IMR-90 (cell line): ENCODE measurements around the gene FKBP7. TPM values are rescaled to one million over a fixed set of nuclear protein-coding genes. Genes with fewer than 3 reads are reported as not detected.

ENCODE experiments used
- ATAC-seq: fragments of 200-7000 bp; cut with Tn5 transposase; 2 replicates; pipeline ENCODE4 v1.9.1; 2020; ENCODE audit warnings: low read depth, mild to moderate bottlenecking, moderate library complexity
- BruUV-seq: library from RNA; stranded (reverse); fragments of 400-500 nt; replicated peaks from 2 replicates; lab custom pipeline; 2021; lab: Mats Ljungman, UMichigan
- CTCF ChIA-PET: fragments of 300-600 bp; formaldehyde crosslinking; extraction: SDS; loops from one replicate; lab custom pipeline; 2021; ENCODE audit warnings: antibody characterized with exemption; lab: Yijun Ruan, JAX
- POLR2A ChIA-PET: fragments of 300-600 bp; sonication (Branson Sonifier 250); formaldehyde crosslinking; loops from one replicate; lab custom pipeline; 2022; ENCODE audit warnings: antibody characterized with exemption; ENCODE audit not compliant: unreplicated experiment; lab: Charles Lee
- DNase-seq: peaks from one replicate; pipeline ENCODE4 v3.0.0; 2013
- H2AFZ ChIP-seq: replicated peaks from 2 replicates; pipeline ENCODE3; 2013; ENCODE audit warnings: low read length, mild to moderate bottlenecking; ENCODE audit not compliant: poor library complexity
- H2AK5ac ChIP-seq: 2 replicates; pipeline ENCODE4 v1.6.1; 2013; ENCODE audit warnings: low read depth, low read length, inconsistent platforms
- H2AK9ac ChIP-seq: replicated peaks from 2 replicates; pipeline ENCODE3; 2013; ENCODE audit warnings: mild to moderate bottlenecking, low read depth, low read length, moderate library complexity; ENCODE audit not compliant: poor library complexity
- H2BK120ac ChIP-seq: 2 replicates; pipeline ENCODE4 v1.6.1; 2013; ENCODE audit warnings: low read depth, low read length, inconsistent platforms
- H2BK15ac ChIP-seq: 3 replicates; pipeline ENCODE4 v1.6.1; 2013; ENCODE audit warnings: low read depth, low read length, inconsistent platforms
- H2BK20ac ChIP-seq: 2 replicates; pipeline ENCODE4 v1.6.1; 2013; ENCODE audit warnings: low read depth, mild to moderate bottlenecking, inconsistent platforms, low read length, moderate library complexity
- H2BK5ac ChIP-seq: 2 replicates; pipeline ENCODE4 v1.6.1; 2013; ENCODE audit warnings: mild to moderate bottlenecking, low read depth, low read length, inconsistent platforms; ENCODE audit not compliant: poor library complexity, severe bottlenecking
- H3K14ac ChIP-seq: replicated peaks from 2 replicates; pipeline ENCODE4 v1.6.1; 2013; ENCODE audit warnings: low read depth, low read length, inconsistent platforms
- H3K18ac ChIP-seq: 2 replicates; pipeline ENCODE4 v1.6.1; 2013; ENCODE audit warnings: low read depth, low read length, control low read depth
- H3K23ac ChIP-seq: 2 replicates; pipeline ENCODE4 v1.6.1; 2013; ENCODE audit warnings: low read depth, low read length, inconsistent platforms
- H3K27ac ChIP-seq: 2 replicates; pipeline ENCODE4 v1.5.1; 2013; ENCODE audit warnings: mild to moderate bottlenecking, control low read depth, low read length; ENCODE audit not compliant: insufficient read depth
- H3K27me3 ChIP-seq: 2 replicates; pipeline ENCODE4 v1.6.1; 2013; ENCODE audit warnings: low read length; ENCODE audit not compliant: control insufficient read depth, insufficient read depth
- H3K36me3 ChIP-seq: 2 replicates; pipeline ENCODE4 v1.6.1; 2013; ENCODE audit warnings: low read length, mixed read lengths; ENCODE audit not compliant: control insufficient read depth, insufficient read depth
- H3K4ac ChIP-seq: 2 replicates; pipeline ENCODE4 v1.6.1; 2013; ENCODE audit warnings: low read depth, low read length, inconsistent platforms
- H3K4me1 ChIP-seq: 2 replicates; pipeline ENCODE4 v1.6.1; 2013; ENCODE audit warnings: low read length, mixed read lengths; ENCODE audit not compliant: control insufficient read depth, insufficient read depth
- H3K4me2 ChIP-seq: 2 replicates; pipeline ENCODE4 v1.6.1; 2013; ENCODE audit warnings: low read depth, mild to moderate bottlenecking, control low read depth, low read length, moderate library complexity
- H3K4me3 ChIP-seq: 2 replicates; pipeline ENCODE4 v1.5.1; 2013; ENCODE audit warnings: low read depth, mild to moderate bottlenecking, control low read depth, low read length, moderate library complexity; ENCODE audit not compliant: insufficient read depth
- H3K56ac ChIP-seq: 2 replicates; pipeline ENCODE4 v1.6.1; 2013; ENCODE audit warnings: low read length, inconsistent platforms; ENCODE audit not compliant: insufficient read depth; ENCODE audit errors: extremely low read depth
- H3K79me1 ChIP-seq, 2 experiments: 2 replicates each; pipeline ENCODE4 v1.6.1; 2013; ENCODE audit warnings: low read length in 2 of 2, inconsistent platforms in 1 of 2, low read depth in 1 of 2
- H3K9ac ChIP-seq: 2 replicates; pipeline ENCODE4 v1.6.1; 2013; ENCODE audit warnings: low read depth, low read length, control low read depth
- H3K9me1 ChIP-seq: 2 replicates; pipeline ENCODE4 v1.6.1; 2013; ENCODE audit warnings: low read length, inconsistent platforms; ENCODE audit not compliant: insufficient read depth
- H3K9me3 ChIP-seq: 2 replicates; pipeline ENCODE4 v1.6.1; 2013; ENCODE audit warnings: low read length; ENCODE audit not compliant: control insufficient read depth, insufficient read depth
- H4K20me1 ChIP-seq: 2 replicates; pipeline ENCODE4 v1.6.1; 2013; ENCODE audit warnings: low read length, inconsistent platforms; ENCODE audit not compliant: insufficient read depth
- H4K5ac ChIP-seq: 2 replicates; pipeline ENCODE4 v1.6.1; 2013; ENCODE audit warnings: mild to moderate bottlenecking, low read depth, low read length, control low read depth
- H4K8ac ChIP-seq, 2 experiments: 2 replicates each; pipeline ENCODE4 v1.6.1; 2013; ENCODE audit warnings: low read depth in 2 of 2, low read length in 2 of 2, control low read depth in 1 of 2, inconsistent platforms in 1 of 2
- H4K91ac ChIP-seq: 2 replicates; pipeline ENCODE4 v1.6.1; 2013; ENCODE audit warnings: low read depth, low read length, inconsistent platforms; ENCODE audit not compliant: insufficient read depth
- CEBPB ChIP-seq: IDR thresholded peaks from 2 replicates; pipeline ENCODE4 v1.6.1; 2012; ENCODE audit warnings: low read depth, low read length, improper control_type of control experiment
- CHD1 ChIP-seq: IDR thresholded peaks from 2 replicates; pipeline ENCODE4 v1.6.1; 2012; ENCODE audit warnings: low read depth, low read length, improper control_type of control experiment
- FOS ChIP-seq: fragments of 150-350 bp; IDR thresholded peaks from 2 replicates; pipeline ENCODE4 v1.6.1; 2016; ENCODE audit warnings: low read depth, low read length
- MXI1 ChIP-seq: IDR thresholded peaks from 2 replicates; pipeline ENCODE4 v1.6.1; 2012; ENCODE audit warnings: low read depth, mild to moderate bottlenecking, low read length, moderate library complexity, borderline replicate concordance
- RAD21 ChIP-seq: IDR thresholded peaks from 2 replicates; pipeline ENCODE4 v1.6.1; 2012; ENCODE audit warnings: low read length, improper control_type of control experiment
- RCOR1 ChIP-seq: IDR thresholded peaks from 2 replicates; pipeline ENCODE4 v1.6.1; 2012; ENCODE audit warnings: mild to moderate bottlenecking, low read length, improper control_type of control experiment; ENCODE audit not compliant: insufficient replicate concordance
- RFX5 ChIP-seq: IDR thresholded peaks from 2 replicates; pipeline ENCODE4 v1.8.0; 2012; ENCODE audit warnings: low read depth, mild to moderate bottlenecking, low read length, moderate library complexity
- USF2 ChIP-seq: fragments of 150-350 bp; IDR thresholded peaks from 2 replicates; pipeline ENCODE4 v1.6.1; 2017; ENCODE audit warnings: mild to moderate bottlenecking, antibody characterized with exemption, low read length, low read depth
- WGBS, 2 experiments: methylation state at CpG; one replicate each; pipeline versions ENCODE4 v1.1.5 to v1.1.7; 2013; ENCODE audit warnings: missing lambda C conversion rate in 2 of 2; ENCODE audit not compliant: insufficient read length in 1 of 2; ENCODE audit errors: extremely low coverage in 2 of 2; 5-methylcytosine and 5-hydroxymethylcytosine counted together
- dilution Hi-C: fragments of 300-500 bp; cut with HindIII; formaldehyde crosslinking; loops from one replicate; pipeline ENCODE4 v1.14.3; 2018; ENCODE audit warnings: low sequenced_read_pairs; ENCODE audit not compliant: unreplicated experiment
- in situ Hi-C: fragments of 300-500 bp; cut with MboI; formaldehyde crosslinking; loops from 3 replicates; pipeline ENCODE4 v1.14.3; 2019; ENCODE audit warnings: low sequenced_read_pairs, inconsistent platforms, mixed read lengths
- intact Hi-C: fragments of 100-400 bp; cut with micrococcal nuclease; formaldehyde crosslinking; loops from 2 replicates; pipeline ENCODE4 v1.10.0; 2022
- polyA plus RNA-seq, 3 experiments: library from polyadenylated mRNA; depleted of rRNA; stranded (reverse); fragments of >200 nt; gene quantifications; 2 replicates each; pipeline ENCODE4 v1.2.3, GENCODE V29; 2012; ENCODE audit warnings: low replicate concordance in 1 of 3
- total RNA-seq: library from RNA; depleted of rRNA; stranded (reverse); fragments of >200 nt; gene quantifications from 2 replicates; pipeline ENCODE4 v1.2.3, GENCODE V29; 2012
- TF ChIP-seq, protein P1 (sequence below): conservative IDR thresholded peaks from 2 replicates; pipeline ENCODE4 v1.5.1; 2012; ENCODE audit warnings: mild to moderate bottlenecking, low read depth, low read length, improper control_type of control experiment

FKBP7 gene
- total and polyA plus RNA-seq, 2 of the 4 experiments (the other 2 are of a cell fraction) = 32.6 to 51.0 TPM

DNA sequence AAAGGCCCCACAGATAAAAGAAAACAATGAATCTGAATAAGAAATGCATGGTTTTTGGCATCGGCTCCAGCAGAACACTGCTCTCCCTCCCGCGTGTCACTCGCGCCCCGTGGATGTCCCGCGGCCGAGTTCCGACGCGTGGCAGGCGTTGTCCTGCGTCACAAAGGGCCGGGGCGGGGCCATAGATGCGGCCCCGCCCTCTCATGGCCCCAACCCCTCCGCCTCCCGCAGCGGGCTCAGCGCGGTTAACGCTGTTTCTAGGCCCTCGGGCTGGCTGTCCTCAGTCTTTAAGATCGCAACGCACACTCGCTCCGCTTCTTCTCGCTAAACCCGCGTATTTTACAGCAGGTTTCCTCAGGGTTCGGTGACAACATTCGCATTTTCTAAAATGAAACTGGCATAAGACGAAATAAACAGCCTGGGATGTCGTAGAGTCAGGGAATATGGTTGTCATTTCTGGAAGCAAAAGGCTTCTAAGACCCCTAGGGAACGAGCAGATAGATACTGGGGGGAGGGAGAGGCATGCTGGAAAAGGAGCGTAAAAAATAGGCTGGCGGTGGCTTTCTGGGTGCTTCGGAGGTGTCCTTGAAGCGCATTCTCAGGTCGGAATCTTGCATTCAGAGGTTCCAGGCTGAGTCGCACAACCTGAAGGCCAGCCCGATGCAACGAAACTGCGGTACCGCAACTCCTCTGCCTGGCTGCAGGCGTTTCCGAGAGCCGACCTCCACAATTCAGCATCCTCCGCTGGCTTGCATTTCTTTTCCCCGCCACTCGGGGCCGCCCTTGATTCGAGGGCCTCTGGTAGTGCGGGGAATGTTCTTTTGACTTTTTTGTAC lies at the start of gene FKBP7 (continued):
- TF ChIP-seq, protein P1, sequence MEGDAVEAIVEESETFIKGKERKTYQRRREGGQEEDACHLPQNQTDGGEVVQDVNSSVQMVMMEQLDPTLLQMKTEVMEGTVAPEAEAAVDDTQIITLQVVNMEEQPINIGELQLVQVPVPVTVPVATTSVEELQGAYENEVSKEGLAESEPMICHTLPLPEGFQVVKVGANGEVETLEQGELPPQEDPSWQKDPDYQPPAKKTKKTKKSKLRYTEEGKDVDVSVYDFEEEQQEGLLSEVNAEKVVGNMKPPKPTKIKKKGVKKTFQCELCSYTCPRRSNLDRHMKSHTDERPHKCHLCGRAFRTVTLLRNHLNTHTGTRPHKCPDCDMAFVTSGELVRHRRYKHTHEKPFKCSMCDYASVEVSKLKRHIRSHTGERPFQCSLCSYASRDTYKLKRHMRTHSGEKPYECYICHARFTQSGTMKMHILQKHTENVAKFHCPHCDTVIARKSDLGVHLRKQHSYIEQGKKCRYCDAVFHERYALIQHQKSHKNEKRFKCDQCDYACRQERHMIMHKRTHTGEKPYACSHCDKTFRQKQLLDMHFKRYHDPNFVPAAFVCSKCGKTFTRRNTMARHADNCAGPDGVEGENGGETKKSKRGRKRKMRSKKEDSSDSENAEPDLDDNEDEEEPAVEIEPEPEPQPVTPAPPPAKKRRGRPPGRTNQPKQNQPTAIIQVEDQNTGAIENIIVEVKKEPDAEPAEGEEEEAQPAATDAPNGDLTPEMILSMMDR = peak; percentile 62

DNA sequence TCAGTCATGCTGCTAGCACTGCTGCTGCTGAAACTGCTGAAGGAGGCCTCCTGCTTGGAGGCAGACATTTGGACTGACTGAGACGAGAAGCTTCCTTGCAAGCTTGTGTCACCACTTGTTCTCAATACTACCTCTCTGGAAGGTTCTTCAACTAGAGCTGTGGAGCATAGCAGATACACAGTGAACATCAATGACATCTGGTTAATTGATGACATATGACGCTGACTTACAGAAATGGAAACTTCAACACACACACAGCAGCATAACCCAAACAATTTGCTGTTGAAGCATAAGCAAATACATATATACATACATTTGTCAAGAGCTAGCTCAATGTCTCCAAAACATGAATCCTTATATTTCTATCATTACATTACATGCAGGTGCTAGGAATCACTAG lies 49.2 kb upstream of the FKBP7 start:
- no peak overlapping the region for H3K4ac ChIP-seq
- BruUV-seq = no TSS peak
- TF ChIP-seq MXI1 (no peak), RAD21 (no peak), RFX5 (no peak), CHD1 (no peak), CEBPB (no peak), USF2 (no peak), RCOR1 (no peak), FOS (no peak)
- TF ChIP-seq, protein P1 = no peak

More for the DNA sequence above, 49.2 kb upstream of the FKBP7 start:
- no peaks in the 10 kb centered on the region for H3K9me3 ChIP-seq
- no peaks in the 10 kb centered on the region for H4K20me1 ChIP-seq
- no peak overlapping the region for H3K4me3 ChIP-seq
- H3K18ac ChIP-seq = no peak overlapping the region
- H2BK120ac ChIP-seq = no peak overlapping the region
- no peaks in the 10 kb centered on the region; the same call in 1 of the 2 replicates for H3K9me1 ChIP-seq
- no peak overlapping the region for H2AFZ ChIP-seq
- no peak overlapping the region for H2AK5ac ChIP-seq
- H4K5ac ChIP-seq = no peak overlapping the region
- no peak overlapping the region for H3K14ac ChIP-seq
- H3K56ac ChIP-seq = no peak overlapping the region
- no peak overlapping the region for H2AK9ac ChIP-seq
- no peak overlapping the region for H3K9ac ChIP-seq
- peaks cover 15 to 47% of the 10 kb centered on the region in 2 experiments; a peak in 3 of 4 replicates for H3K79me1 ChIP-seq
- no peak overlapping the region for H4K8ac ChIP-seq
- in situ Hi-C loops (no loop called here), intact Hi-C loops (no loop called here), dilution Hi-C loops (no loop called here)
- WGBS, 2 experiments = no CpG with 5 or more reads among the region's 2 CpGs
- H4K91ac ChIP-seq = no peak overlapping the region
- no peak overlapping the region for H3K23ac ChIP-seq
- no peak overlapping the region for H3K4me2 ChIP-seq
- no peak overlapping the region for H2BK5ac ChIP-seq
- H3K27ac ChIP-seq = no peak overlapping the region
- DNase-seq (no peak), ATAC-seq (no peak)
- no peak overlapping the region for H2BK15ac ChIP-seq
- ChIA-PET POLR2A (no interaction called here), CTCF (interaction anchor here (0.6 to 1.0 kb wide), 2 partner anchors 10 to 1675 kb away, joined by 3 read pairs; no protein-coding TSS in a partner anchor)
- peaks cover 9% of the 10 kb centered on the region for H3K36me3 ChIP-seq
- no peaks in the 10 kb centered on the region for H3K4me1 ChIP-seq
- no peak overlapping the region for H2BK20ac ChIP-seq
- H3K27me3 ChIP-seq = no peaks in the 10 kb centered on the region
